ENCODE data around the gene DOCK6. TPM values are rescaled to one million over a fixed set of nuclear protein-coding genes. Genes with fewer than 3 reads are reported as not detected.

DOCK6 gene, protein sequence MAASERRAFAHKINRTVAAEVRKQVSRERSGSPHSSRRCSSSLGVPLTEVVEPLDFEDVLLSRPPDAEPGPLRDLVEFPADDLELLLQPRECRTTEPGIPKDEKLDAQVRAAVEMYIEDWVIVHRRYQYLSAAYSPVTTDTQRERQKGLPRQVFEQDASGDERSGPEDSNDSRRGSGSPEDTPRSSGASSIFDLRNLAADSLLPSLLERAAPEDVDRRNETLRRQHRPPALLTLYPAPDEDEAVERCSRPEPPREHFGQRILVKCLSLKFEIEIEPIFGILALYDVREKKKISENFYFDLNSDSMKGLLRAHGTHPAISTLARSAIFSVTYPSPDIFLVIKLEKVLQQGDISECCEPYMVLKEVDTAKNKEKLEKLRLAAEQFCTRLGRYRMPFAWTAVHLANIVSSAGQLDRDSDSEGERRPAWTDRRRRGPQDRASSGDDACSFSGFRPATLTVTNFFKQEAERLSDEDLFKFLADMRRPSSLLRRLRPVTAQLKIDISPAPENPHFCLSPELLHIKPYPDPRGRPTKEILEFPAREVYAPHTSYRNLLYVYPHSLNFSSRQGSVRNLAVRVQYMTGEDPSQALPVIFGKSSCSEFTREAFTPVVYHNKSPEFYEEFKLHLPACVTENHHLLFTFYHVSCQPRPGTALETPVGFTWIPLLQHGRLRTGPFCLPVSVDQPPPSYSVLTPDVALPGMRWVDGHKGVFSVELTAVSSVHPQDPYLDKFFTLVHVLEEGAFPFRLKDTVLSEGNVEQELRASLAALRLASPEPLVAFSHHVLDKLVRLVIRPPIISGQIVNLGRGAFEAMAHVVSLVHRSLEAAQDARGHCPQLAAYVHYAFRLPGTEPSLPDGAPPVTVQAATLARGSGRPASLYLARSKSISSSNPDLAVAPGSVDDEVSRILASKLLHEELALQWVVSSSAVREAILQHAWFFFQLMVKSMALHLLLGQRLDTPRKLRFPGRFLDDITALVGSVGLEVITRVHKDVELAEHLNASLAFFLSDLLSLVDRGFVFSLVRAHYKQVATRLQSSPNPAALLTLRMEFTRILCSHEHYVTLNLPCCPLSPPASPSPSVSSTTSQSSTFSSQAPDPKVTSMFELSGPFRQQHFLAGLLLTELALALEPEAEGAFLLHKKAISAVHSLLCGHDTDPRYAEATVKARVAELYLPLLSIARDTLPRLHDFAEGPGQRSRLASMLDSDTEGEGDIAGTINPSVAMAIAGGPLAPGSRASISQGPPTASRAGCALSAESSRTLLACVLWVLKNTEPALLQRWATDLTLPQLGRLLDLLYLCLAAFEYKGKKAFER (N-terminal part only)
- total RNA-seq = 25.1 and 29.4 TPM in 2 replicates

DNA sequence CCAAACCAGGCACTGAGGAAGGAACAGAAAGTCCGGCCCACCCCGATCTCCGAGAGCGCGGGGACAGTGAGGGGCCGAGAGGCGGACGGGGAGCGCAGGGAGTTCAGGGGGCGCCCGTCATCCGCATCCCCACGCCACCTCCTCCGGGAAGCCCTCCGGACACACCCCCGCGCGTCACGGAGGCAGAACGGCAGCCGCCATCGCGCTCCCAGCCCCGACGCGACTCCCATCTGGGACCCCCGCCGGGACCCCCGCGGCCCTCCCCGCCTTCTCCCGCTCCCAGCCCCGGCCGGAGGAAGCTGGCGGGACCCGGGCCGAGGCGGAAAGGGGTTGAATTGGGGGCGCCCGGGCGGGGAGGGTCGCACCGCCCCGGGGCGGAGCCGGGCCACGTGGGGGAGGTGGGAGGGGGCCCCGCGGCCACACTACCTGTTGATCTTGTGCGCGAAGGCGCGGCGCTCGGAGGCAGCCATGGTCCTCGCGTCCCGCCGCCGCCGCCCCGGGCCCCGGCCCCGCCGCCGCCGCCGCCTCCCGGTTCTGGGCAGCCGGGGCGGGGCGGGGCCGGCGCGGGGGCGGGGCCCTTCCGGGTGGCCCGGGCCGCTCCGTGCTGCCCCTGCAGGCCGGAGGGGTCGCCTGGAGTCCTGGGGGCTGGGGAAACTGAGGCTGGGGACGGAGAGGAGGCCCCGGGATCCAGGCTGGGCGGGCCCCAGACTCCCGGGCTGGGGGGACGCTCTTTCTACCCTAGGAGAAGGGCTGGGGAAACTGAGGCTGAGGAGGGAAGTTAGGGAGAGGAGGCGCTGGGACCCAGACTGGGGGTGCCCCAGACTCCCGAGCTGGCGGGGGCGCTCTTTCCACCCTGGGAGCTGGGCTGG is at the start of gene DOCK6:
TSS of gene DOCK6 (minus strand) at position 554 of the 869 bp plus-strand sequence. CDS start at position 470, 84 bp downstream.

GRCh38 chr19:11295665-11296245 is 33.4 kb upstream of the DOCK6 start, which contains the start of gene TSPAN16:
Gene TSPAN16, plus strand, starts transcription at chr19:11296160. Its CDS starts 138 bp downstream, at chr19:11296298.

DNA sequence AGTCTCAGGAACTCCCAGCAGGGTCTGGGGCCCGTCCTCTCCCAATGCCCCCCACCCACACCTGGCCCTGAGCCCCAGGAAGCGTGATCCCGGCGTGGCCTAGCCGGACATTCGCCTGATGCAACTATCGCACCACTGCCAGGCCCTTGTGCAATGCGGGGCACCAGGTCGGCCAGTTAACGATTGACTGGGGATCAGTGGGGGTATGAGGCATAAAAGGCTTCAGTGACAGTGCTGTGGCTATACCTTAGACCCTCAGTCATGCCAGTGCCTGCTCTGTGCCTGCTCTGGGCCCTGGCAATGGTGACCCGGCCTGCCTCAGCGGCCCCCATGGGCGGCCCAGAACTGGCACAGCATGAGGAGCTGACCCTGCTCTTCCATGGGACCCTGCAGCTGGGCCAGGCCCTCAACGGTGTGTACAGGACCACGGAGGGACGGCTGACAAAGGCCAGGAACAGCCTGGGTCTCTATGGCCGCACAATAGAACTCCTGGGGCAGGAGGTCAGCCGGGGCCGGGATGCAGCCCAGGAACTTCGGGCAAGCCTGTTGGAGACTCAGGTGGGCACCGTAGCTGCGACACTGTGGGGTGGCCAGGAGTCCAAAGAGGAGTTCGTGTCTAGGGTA is 22.8 kb downstream of the DOCK6 start, which contains the start of gene ANGPTL8:
TSS of gene ANGPTL8 (plus strand) at position 243 of the 624 bp plus-strand sequence. CDS start at position 262, 19 bp downstream.

DNA sequence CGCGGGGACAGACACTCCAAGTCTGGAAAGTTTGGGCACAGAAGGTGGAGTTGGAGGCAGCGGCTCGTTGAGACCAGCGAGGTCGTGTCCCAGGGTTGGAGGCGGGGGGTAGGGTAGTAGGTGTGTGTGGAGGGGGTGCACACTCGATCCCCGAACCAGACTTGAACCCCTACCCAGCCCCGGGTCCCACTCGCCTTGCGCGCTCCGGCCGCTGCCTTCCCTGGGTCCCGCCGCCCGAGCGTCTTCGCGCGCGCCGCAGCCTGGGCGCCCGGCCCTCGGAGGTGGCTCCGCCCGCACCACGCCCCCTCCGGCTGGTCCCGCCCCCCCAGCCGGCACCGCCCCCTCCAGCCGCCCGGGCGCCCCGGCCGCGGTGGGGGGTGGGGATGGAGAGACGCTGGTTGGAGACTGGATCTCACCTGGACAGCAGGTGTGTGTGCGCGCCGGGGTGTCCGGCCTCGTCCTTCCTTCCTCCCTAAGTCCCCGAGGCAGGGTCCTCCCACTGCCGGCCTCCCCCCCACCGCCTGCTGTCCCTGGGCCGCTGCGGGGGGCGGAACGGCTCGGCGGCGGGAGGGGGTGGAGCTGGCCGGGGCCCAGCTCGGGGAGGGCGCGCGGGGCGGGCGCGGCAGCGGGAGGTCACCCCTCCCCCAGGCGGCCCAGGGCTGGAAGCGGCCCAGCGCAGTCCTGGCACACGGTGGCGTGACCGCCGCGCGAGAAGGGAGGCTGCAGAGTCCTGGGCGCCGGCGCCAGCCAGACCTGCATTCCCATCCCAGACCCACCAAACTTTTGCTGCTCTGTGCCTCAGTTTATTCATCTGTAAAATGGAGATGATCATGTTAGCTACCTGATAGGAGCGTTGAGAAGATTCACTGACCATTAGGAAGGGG is 64.8 kb downstream of the DOCK6 start, which contains the start of gene KANK2:
TSS of gene KANK2 (minus strand) at position 255 of the 884 bp plus-strand sequence. CDS start 3,034 bp downstream, outside the sequence.

GRCh38 chr19:11155373-11156120 is 106.8 kb downstream of the DOCK6 start, which contains the start of gene SPC24:
Gene SPC24, minus strand, starts transcription at chr19:11155782. Its CDS starts 6 bp downstream, at chr19:11155776.

Other genes with a start within 250 kb of the DOCK6 start
- 199 and 240 TPM in 2 replicates for gene LDLR, start 173.1 kb downstream of the DOCK6 start, total RNA-seq
- gene SPC24, start 106.7 kb downstream of the DOCK6 start, total RNA-seq = 5.0 and 13.5 TPM in 2 replicates
- 157 and 175 TPM in 2 replicates for gene KANK2, start 65.0 kb downstream of the DOCK6 start, total RNA-seq
- not detected in 2 replicates for gene ANGPTL8, start 22.9 kb downstream of the DOCK6 start, total RNA-seq
- not detected in 2 replicates for gene TSPAN16, start 33.6 kb upstream of the DOCK6 start, total RNA-seq
- gene RAB3D, start 77.1 kb upstream of the DOCK6 start, total RNA-seq = 16.4 and 25.6 TPM in 2 replicates
- 105 and 189 TPM in 2 replicates for gene TMEM205, start 83.7 kb upstream of the DOCK6 start, total RNA-seq
- gene CCDC159, start 84.0 kb upstream of the DOCK6 start, total RNA-seq = 7.6 and 8.1 TPM in 2 replicates
- 54.5 and 59.3 TPM in 2 replicates for gene PLPPR2, start 92.9 kb upstream of the DOCK6 start, total RNA-seq
- 0.18 and 1.3 TPM in 2 replicates for gene SWSAP1, start 112.1 kb upstream of the DOCK6 start, total RNA-seq
- 11.4 and 11.5 TPM in 2 replicates for gene EPOR, start 121.8 kb upstream of the DOCK6 start, total RNA-seq
- gene RGL3, start 156.8 kb upstream of the DOCK6 start, total RNA-seq = 6.0 and 7.2 TPM in 2 replicates
- gene ODAD3, start 172.6 kb upstream of the DOCK6 start, total RNA-seq = 0.65 TPM in 1 of 2 replicates, not detected in the other
- gene PRKCSH, start 173.1 kb upstream of the DOCK6 start, total RNA-seq = 247 and 249 TPM in 2 replicates
- not detected in 2 replicates for gene ELAVL3, start 218.5 kb upstream of the DOCK6 start, total RNA-seq
- gene ZNF653, start 243.3 kb upstream of the DOCK6 start, total RNA-seq = 3.1 and 14.4 TPM in 2 replicates